Type B pancreatic cell (in vitro differentiated cells): ENCODE results near the gene C2CD4D. TPM values are rescaled to one million over a fixed set of nuclear protein-coding genes. Genes with fewer than 3 reads are reported as not detected.

ENCODE experiments used
- DNase-seq: peaks from one replicate; pipeline ENCODE4 v3.0.0; 2021; ENCODE audit warnings: mixed read lengths; ENCODE audit not compliant: unreplicated experiment; ENCODE audit errors: extremely low spot score
- H3K27ac Mint-ChIP-seq: 2 replicates; pipeline ENCODE4 v1.8.0; 2021; ENCODE audit warnings: mild to moderate bottlenecking, mixed read lengths
- H3K27me3 Mint-ChIP-seq: 2 replicates; pipeline ENCODE4 v1.8.0; 2021; ENCODE audit warnings: mixed read lengths
- H3K36me3 Mint-ChIP-seq: 2 replicates; pipeline ENCODE4 v1.8.0; 2021; ENCODE audit warnings: mixed read lengths
- H3K4me1 Mint-ChIP-seq: one replicate; pipeline ENCODE4 v1.8.0; 2021; ENCODE audit warnings: mixed read lengths; ENCODE audit not compliant: unreplicated experiment
- H3K4me3 Mint-ChIP-seq: 2 replicates; pipeline ENCODE4 v1.8.0; 2021; ENCODE audit warnings: mild to moderate bottlenecking, mixed read lengths
- H3K9me3 Mint-ChIP-seq: 2 replicates; pipeline ENCODE4 v1.8.0; 2021; ENCODE audit warnings: mixed read lengths
- total RNA-seq: library from RNA; stranded (reverse); gene quantifications from 2 replicates; pipeline ENCODE4 v1.2.1, GENCODE V29; 2021; ENCODE audit warnings: low replicate concordance
- TF ChIP-seq, protein P1 (sequence below): fragments of 200-600 bp; sonication (generic); conservative IDR thresholded peaks from 2 replicates; pipeline ENCODE4 v1.5.0; 2021; ENCODE audit warnings: antibody characterized with exemption, mild to moderate bottlenecking

C2CD4D gene
- total RNA-seq, 1 donor from 2014 or later, result 0.43 TPM

DNA sequence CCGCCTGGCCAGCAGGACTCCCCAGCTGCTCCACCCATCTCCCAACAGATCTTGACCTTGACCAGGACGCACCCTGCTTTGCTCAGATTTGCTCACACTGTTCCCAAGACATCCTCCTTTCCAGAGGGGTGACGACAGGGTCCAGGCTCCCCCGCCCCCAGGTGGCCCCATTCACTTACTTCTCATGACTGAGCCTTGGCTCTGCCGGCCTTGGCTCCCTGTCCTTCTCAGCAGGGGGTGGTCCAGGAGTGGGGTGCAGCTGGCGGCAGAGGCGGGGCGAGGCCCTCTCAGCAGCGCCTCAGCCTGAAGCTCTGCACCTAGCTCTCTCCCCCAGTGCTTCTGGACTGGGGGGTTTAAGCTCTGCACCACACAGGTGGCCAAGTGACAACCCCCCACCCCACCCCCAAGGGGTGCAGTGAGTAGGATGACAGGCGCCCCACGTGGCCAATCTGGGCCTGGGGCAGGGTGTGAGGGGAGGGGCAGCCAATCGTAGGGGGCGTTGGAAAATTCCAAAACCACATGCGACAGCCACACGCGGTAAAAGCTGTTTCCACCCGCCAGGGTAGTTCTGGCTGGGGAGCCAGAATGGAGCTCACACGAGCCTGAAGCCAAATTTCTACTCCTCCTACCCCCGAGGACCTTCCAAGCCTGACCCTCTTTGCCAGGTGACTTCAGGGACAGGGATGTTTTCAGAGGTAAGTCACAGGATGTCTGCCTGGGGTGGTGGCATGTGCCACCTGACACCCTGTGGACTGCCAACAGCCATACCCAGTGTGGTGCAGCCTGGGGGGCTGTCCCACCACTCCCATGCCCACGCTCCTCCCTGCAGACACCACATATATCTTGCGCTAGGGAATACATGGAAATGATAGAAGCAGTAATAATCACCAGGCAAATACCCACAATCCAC lies 13.6 kb downstream of the C2CD4D start:
- Mint-ChIP-seq H3K4me3 (no peak overlapping the region), H3K4me1 (peaks cover 11% of the 10 kb centered on the region), H3K27me3 (peaks cover 27% of the 10 kb centered on the region), H3K9me3 (no peaks in the 10 kb centered on the region), H3K36me3 (no peaks in the 10 kb centered on the region), H3K27ac (no peak overlapping the region)
- DNase-seq, result no peak
- TF ChIP-seq, protein P1, sequence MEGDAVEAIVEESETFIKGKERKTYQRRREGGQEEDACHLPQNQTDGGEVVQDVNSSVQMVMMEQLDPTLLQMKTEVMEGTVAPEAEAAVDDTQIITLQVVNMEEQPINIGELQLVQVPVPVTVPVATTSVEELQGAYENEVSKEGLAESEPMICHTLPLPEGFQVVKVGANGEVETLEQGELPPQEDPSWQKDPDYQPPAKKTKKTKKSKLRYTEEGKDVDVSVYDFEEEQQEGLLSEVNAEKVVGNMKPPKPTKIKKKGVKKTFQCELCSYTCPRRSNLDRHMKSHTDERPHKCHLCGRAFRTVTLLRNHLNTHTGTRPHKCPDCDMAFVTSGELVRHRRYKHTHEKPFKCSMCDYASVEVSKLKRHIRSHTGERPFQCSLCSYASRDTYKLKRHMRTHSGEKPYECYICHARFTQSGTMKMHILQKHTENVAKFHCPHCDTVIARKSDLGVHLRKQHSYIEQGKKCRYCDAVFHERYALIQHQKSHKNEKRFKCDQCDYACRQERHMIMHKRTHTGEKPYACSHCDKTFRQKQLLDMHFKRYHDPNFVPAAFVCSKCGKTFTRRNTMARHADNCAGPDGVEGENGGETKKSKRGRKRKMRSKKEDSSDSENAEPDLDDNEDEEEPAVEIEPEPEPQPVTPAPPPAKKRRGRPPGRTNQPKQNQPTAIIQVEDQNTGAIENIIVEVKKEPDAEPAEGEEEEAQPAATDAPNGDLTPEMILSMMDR, result no peak

DNA sequence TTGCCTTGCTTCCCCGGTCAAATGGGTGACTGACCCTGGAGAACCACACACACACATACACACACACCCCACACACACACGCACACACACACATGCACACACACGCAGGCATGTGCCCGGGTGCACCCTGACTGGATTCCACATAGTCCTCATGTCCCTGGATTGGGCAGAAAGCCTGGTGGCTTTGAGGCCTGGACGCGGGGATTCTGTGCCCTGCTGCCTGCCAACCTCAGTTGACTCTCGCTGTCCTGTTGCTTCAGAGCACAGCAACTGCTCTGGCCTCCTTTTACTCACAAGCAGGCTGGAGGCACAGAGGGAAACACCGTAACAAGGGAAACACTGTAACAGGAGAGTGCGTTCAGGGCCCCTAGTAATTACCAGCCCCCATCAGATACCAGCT lies 14.4 kb downstream of the C2CD4D start:
- no peak overlapping the region for H3K4me3 Mint-ChIP-seq
- H3K9me3 Mint-ChIP-seq, result no peaks in the 10 kb centered on the region
- TF ChIP-seq, protein P1, result no peak
- H3K36me3 Mint-ChIP-seq, result no peaks in the 10 kb centered on the region
- H3K4me1 Mint-ChIP-seq, result peaks cover 11% of the 10 kb centered on the region
- no peak for DNase-seq
- no peak overlapping the region for H3K27ac Mint-ChIP-seq
- peaks cover 30% of the 10 kb centered on the region for H3K27me3 Mint-ChIP-seq

- TF ChIP-seq, protein P1, result no peak
- Mint-ChIP-seq H3K27ac (no peak overlapping the region), H3K27me3 (peaks cover 27% of the 10 kb centered on the region), H3K9me3 (no peaks in the 10 kb centered on the region), H3K4me1 (no peaks in the 10 kb centered on the region), H3K4me3 (no peak overlapping the region), H3K36me3 (no peaks in the 10 kb centered on the region)
- DNase-seq, result no peak
Measured at GRCh38 chr1:151823175-151823574, 16.4 kb downstream of the C2CD4D start.

DNA sequence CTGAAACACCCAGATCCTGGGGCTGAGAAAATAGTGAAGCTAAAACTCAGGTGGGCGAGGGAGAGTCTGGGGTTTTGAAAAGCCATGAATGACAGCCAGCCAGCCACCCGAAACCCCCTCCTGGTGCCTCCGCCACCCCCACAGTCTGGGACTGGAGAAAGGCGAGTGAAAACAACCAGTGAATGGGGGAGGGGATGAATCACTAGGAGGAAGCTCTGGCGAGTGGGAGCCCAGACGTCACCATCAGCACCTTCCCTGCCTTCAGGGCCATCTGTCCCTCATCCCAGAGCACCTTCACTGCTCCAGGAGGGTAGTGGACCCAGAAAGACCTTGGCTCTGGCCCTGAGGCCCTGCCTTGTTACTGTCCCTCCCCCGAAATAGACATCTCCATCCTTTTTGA lies 17.2 kb downstream of the C2CD4D start:
- TF ChIP-seq, protein P1, result no peak
- DNase-seq, result no peak
- H3K27me3 Mint-ChIP-seq, result peaks cover 27% of the 10 kb centered on the region
- H3K4me3 Mint-ChIP-seq, result no peak overlapping the region
- H3K9me3 Mint-ChIP-seq, result no peaks in the 10 kb centered on the region
- no peaks in the 10 kb centered on the region for H3K4me1 Mint-ChIP-seq
- no peaks in the 10 kb centered on the region for H3K36me3 Mint-ChIP-seq
- H3K27ac Mint-ChIP-seq, result no peak overlapping the region

DNA sequence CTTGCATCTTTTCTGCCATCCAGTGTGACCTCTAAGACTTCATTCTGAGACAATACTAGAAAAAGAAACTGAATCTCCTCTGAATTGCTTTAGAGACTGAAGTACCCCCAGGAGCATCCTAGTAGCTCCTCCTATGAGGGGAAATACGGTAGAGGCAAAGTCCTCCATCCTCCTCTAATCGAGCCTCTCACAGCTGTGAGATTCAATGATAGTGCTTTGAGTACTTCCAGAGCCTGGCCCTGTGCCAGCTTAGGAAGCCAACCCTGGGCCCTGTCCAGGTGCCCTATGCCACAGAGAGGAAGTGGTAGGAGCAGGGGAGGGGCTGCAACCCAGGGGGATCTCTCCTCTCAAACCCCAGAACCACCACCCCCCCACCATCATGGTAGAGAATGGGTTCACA lies 18.7 kb downstream of the C2CD4D start:
- Mint-ChIP-seq H3K4me3 (no peak overlapping the region), H3K9me3 (no peaks in the 10 kb centered on the region), H3K27me3 (peaks cover 31% of the 10 kb centered on the region), H3K36me3 (no peaks in the 10 kb centered on the region), H3K4me1 (no peaks in the 10 kb centered on the region), H3K27ac (no peak overlapping the region)
- DNase-seq, result no peak
- TF ChIP-seq, protein P1, result no peak
